WTC11 (cell line): ENCODE measurements around the gene TMEM135. TPM values are rescaled to one million over a fixed set of nuclear protein-coding genes. Genes with fewer than 3 reads are reported as not detected.

Experiments used
- ATAC-seq: fragments of 200-7000 bp; cut with Tn5 transposase; 2 replicates; pipeline ENCODE4 v1.10.0; 2021; ENCODE audit warnings: mild to moderate bottlenecking, moderate library complexity
- CTCF ChIA-PET: fragments of 300-600 bp; sonication (Branson Sonifier 250); formaldehyde crosslinking; loops from one replicate; lab custom pipeline; 2021; ENCODE audit warnings: antibody characterized with exemption; lab: Charles Lee
- POLR2A ChIA-PET: fragments of 350-600 bp; sonication (Branson Sonifier 250); formaldehyde crosslinking; loops from one replicate; lab custom pipeline; 2021; ENCODE audit warnings: antibody characterized with exemption; lab: Charles Lee
- DNase-seq: peaks from one replicate; pipeline ENCODE4 v3.0.0; 2021; ENCODE audit warnings: low spot score
- H3K27ac Mint-ChIP-seq: 2 replicates; pipeline ENCODE4 v1.8.0; 2021; ENCODE audit warnings: mixed read lengths
- H3K27me3 Mint-ChIP-seq: 2 replicates; pipeline ENCODE4 v1.8.0; 2021; ENCODE audit warnings: low read depth, mild to moderate bottlenecking, moderate library complexity, mixed read lengths
- H3K36me3 Mint-ChIP-seq: 2 replicates; pipeline ENCODE4 v1.8.0; 2021; ENCODE audit warnings: mixed read lengths
- H3K4me1 Mint-ChIP-seq: 2 replicates; pipeline ENCODE4 v1.8.0; 2022; ENCODE audit warnings: mixed read lengths
- H3K4me3 Mint-ChIP-seq: 2 replicates; pipeline ENCODE4 v1.8.0; 2021; ENCODE audit warnings: mild to moderate bottlenecking, moderate library complexity, mixed read lengths
- H3K9me3 Mint-ChIP-seq: 2 replicates; pipeline ENCODE4 v1.8.0; 2021; ENCODE audit warnings: mixed read lengths
- ATF3 ChIP-seq: sonication (generic); formaldehyde crosslinking; conservative IDR thresholded peaks from 2 replicates; pipeline ENCODE4 v1.8.1; 2022; ENCODE audit warnings: mild to moderate bottlenecking, missing genetic modification reagents
- CBFB ChIP-seq: sonication (generic); formaldehyde crosslinking; IDR thresholded peaks from 2 replicates; pipeline ENCODE4 v1.8.1; 2022; ENCODE audit warnings: mild to moderate bottlenecking, low read depth, missing genetic modification reagents
- EMX1 ChIP-seq: fragments of 250-450 bp; sonication (Bioruptor Pico); IDR thresholded peaks from 2 replicates; pipeline ENCODE4 v1.8.0; 2021; ENCODE audit warnings: mild to moderate bottlenecking
- HMGA2 ChIP-seq: fragments of 250-450 bp; sonication (Bioruptor Pico); IDR thresholded peaks from 2 replicates; pipeline ENCODE4 v1.4.0; 2021; ENCODE audit warnings: mild to moderate bottlenecking, moderate library complexity
- IRF1 ChIP-seq: sonication (generic); formaldehyde crosslinking; IDR thresholded peaks from 2 replicates; pipeline ENCODE4 v1.8.0; 2023; ENCODE audit warnings: missing genetic modification reagents
- IRF2 ChIP-seq: sonication (generic); formaldehyde crosslinking; IDR thresholded peaks from 2 replicates; pipeline ENCODE4 v1.8.0; 2022; ENCODE audit warnings: low read depth, missing genetic modification reagents, borderline replicate concordance
- PRDM15 ChIP-seq: sonication (generic); formaldehyde crosslinking; IDR thresholded peaks from 2 replicates; pipeline ENCODE4 v1.8.0; 2022; ENCODE audit warnings: missing genetic modification reagents
- ZNF232 ChIP-seq: sonication (generic); formaldehyde crosslinking; IDR thresholded peaks from 2 replicates; pipeline ENCODE4 v1.8.0; 2022; ENCODE audit warnings: mild to moderate bottlenecking, missing genetic modification reagents
- ZNF317 ChIP-seq: sonication (generic); formaldehyde crosslinking; IDR thresholded peaks from 2 replicates; pipeline ENCODE4 v1.8.1; 2023; ENCODE audit warnings: low read depth, mild to moderate bottlenecking, moderate library complexity, missing genetic modification reagents, borderline replicate concordance
- ZSCAN18 ChIP-seq: fragments of 250-450 bp; sonication (Bioruptor Pico); IDR thresholded peaks from 2 replicates; pipeline ENCODE4 v2.1.2; 2022; ENCODE audit warnings: mild to moderate bottlenecking, moderate library complexity
- total RNA-seq: library from RNA; stranded (reverse); gene quantifications from 3 replicates; pipeline ENCODE4 v1.2.3, GENCODE V29; 2021
- TF ChIP-seq, protein P1 (sequence below): fragments of 200-600 bp; IDR thresholded peaks from 2 replicates; pipeline ENCODE4 v1.8.0; 2022; ENCODE audit warnings: antibody characterized with exemption
- TF ChIP-seq, protein P2 (sequence below): fragments of 250-450 bp; sonication (Bioruptor Pico); IDR thresholded peaks from 2 replicates; pipeline ENCODE4 v1.9.0; 2021; ENCODE audit warnings: mild to moderate bottlenecking
- TF ChIP-seq, protein P3 (sequence below): sonication (generic); formaldehyde crosslinking; IDR thresholded peaks from 2 replicates; pipeline ENCODE4 v1.8.1; 2023; ENCODE audit warnings: mild to moderate bottlenecking, missing genetic modification reagents, borderline replicate concordance
- TF ChIP-seq, protein P4 (sequence below): sonication (generic); formaldehyde crosslinking; IDR thresholded peaks from 2 replicates; pipeline ENCODE4 v1.8.1; 2022; ENCODE audit warnings: low read depth, missing genetic modification reagents, borderline replicate concordance
- TF ChIP-seq, protein P5 (sequence below): sonication (generic); formaldehyde crosslinking; IDR thresholded peaks from 2 replicates; pipeline ENCODE4 v1.8.1; 2022; ENCODE audit warnings: low read depth, mild to moderate bottlenecking, moderate library complexity, missing genetic modification reagents, borderline replicate concordance
- TF ChIP-seq, protein P6 (sequence below): sonication (generic); formaldehyde crosslinking; IDR thresholded peaks from 2 replicates; pipeline ENCODE4 v1.8.1; 2022; ENCODE audit warnings: mild to moderate bottlenecking, moderate library complexity, missing genetic modification reagents

The TMEM135 gene
- total RNA-seq, 1 experiment from 2014 or later, result 35.8 TPM

DNA sequence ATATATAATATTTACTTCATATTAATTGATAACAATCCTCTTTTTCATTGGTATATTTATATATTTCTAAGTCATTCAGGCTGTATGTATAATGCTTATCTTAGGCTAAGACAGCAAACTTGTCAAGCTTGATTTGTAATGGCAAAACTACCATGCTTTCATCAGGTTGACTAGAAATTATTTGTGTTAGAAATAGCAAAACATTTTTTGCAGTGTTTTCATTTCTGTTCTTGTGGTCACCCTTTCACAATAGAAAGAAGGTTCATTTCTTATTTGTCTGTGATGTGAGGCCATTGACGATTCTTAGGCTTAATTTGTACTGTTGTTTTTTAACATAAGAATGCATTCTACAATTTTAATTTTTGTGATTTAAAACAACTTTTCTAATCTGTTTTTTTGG is 197.6 kb downstream of the TMEM135 start:
- DNase-seq (no peak), ATAC-seq (no peak)
- peaks cover 19% of the 10 kb centered on the region for H3K9me3 Mint-ChIP-seq
- TF ChIP-seq ZNF232 (no peak), EMX1 (CRISPR knock-in tag) (no peak), ZSCAN18 (CRISPR knock-in tag) (no peak), ATF3 (no peak), PRDM15 (CRISPR knock-in tag) (no peak), IRF2 (CRISPR knock-in tag) (no peak), ZNF317 (no peak), CBFB (CRISPR knock-in tag) (no peak), HMGA2 (no peak), IRF1 (no peak)
- TF ChIP-seq, protein P1, sequence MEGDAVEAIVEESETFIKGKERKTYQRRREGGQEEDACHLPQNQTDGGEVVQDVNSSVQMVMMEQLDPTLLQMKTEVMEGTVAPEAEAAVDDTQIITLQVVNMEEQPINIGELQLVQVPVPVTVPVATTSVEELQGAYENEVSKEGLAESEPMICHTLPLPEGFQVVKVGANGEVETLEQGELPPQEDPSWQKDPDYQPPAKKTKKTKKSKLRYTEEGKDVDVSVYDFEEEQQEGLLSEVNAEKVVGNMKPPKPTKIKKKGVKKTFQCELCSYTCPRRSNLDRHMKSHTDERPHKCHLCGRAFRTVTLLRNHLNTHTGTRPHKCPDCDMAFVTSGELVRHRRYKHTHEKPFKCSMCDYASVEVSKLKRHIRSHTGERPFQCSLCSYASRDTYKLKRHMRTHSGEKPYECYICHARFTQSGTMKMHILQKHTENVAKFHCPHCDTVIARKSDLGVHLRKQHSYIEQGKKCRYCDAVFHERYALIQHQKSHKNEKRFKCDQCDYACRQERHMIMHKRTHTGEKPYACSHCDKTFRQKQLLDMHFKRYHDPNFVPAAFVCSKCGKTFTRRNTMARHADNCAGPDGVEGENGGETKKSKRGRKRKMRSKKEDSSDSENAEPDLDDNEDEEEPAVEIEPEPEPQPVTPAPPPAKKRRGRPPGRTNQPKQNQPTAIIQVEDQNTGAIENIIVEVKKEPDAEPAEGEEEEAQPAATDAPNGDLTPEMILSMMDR, result no peak
- TF ChIP-seq, protein P2, sequence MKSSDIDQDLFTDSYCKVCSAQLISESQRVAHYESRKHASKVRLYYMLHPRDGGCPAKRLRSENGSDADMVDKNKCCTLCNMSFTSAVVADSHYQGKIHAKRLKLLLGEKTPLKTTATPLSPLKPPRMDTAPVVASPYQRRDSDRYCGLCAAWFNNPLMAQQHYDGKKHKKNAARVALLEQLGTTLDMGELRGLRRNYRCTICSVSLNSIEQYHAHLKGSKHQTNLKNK (CRISPR knock-in tag), result no peak
- TF ChIP-seq, protein P3, sequence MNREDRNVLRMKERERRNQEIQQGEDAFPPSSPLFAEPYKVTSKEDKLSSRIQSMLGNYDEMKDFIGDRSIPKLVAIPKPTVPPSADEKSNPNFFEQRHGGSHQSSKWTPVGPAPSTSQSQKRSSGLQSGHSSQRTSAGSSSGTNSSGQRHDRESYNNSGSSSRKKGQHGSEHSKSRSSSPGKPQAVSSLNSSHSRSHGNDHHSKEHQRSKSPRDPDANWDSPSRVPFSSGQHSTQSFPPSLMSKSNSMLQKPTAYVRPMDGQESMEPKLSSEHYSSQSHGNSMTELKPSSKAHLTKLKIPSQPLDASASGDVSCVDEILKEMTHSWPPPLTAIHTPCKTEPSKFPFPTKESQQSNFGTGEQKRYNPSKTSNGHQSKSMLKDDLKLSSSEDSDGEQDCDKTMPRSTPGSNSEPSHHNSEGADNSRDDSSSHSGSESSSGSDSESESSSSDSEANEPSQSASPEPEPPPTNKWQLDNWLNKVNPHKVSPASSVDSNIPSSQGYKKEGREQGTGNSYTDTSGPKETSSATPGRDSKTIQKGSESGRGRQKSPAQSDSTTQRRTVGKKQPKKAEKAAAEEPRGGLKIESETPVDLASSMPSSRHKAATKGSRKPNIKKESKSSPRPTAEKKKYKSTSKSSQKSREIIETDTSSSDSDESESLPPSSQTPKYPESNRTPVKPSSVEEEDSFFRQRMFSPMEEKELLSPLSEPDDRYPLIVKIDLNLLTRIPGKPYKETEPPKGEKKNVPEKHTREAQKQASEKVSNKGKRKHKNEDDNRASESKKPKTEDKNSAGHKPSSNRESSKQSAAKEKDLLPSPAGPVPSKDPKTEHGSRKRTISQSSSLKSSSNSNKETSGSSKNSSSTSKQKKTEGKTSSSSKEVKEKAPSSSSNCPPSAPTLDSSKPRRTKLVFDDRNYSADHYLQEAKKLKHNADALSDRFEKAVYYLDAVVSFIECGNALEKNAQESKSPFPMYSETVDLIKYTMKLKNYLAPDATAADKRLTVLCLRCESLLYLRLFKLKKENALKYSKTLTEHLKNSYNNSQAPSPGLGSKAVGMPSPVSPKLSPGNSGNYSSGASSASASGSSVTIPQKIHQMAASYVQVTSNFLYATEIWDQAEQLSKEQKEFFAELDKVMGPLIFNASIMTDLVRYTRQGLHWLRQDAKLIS (CRISPR knock-in tag), result no peak
- TF ChIP-seq, protein P4, sequence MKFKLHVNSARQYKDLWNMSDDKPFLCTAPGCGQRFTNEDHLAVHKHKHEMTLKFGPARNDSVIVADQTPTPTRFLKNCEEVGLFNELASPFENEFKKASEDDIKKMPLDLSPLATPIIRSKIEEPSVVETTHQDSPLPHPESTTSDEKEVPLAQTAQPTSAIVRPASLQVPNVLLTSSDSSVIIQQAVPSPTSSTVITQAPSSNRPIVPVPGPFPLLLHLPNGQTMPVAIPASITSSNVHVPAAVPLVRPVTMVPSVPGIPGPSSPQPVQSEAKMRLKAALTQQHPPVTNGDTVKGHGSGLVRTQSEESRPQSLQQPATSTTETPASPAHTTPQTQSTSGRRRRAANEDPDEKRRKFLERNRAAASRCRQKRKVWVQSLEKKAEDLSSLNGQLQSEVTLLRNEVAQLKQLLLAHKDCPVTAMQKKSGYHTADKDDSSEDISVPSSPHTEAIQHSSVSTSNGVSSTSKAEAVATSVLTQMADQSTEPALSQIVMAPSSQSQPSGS (CRISPR knock-in tag), result no peak
- TF ChIP-seq, protein P5, sequence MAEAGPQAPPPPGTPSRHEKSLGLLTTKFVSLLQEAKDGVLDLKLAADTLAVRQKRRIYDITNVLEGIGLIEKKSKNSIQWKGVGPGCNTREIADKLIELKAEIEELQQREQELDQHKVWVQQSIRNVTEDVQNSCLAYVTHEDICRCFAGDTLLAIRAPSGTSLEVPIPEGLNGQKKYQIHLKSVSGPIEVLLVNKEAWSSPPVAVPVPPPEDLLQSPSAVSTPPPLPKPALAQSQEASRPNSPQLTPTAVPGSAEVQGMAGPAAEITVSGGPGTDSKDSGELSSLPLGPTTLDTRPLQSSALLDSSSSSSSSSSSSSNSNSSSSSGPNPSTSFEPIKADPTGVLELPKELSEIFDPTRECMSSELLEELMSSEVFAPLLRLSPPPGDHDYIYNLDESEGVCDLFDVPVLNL (CRISPR knock-in tag), result no peak
- TF ChIP-seq, protein P6, sequence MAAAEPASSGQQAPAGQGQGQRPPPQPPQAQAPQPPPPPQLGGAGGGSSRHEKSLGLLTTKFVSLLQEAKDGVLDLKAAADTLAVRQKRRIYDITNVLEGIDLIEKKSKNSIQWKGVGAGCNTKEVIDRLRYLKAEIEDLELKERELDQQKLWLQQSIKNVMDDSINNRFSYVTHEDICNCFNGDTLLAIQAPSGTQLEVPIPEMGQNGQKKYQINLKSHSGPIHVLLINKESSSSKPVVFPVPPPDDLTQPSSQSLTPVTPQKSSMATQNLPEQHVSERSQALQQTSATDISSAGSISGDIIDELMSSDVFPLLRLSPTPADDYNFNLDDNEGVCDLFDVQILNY (CRISPR knock-in tag), result no peak
- peaks cover 13% of the 10 kb centered on the region for H3K36me3 Mint-ChIP-seq
- H3K4me3 Mint-ChIP-seq, result no peak overlapping the region
- H3K4me1 Mint-ChIP-seq, result no peaks in the 10 kb centered on the region
- H3K27me3 Mint-ChIP-seq, result no peaks in the 10 kb centered on the region
- CTCF ChIA-PET, result no interaction called here
- H3K27ac Mint-ChIP-seq, result no peak overlapping the region
- POLR2A ChIA-PET, result no interaction called here
